ENCODE results near the gene RXRB.

The RXRB gene

DNA sequence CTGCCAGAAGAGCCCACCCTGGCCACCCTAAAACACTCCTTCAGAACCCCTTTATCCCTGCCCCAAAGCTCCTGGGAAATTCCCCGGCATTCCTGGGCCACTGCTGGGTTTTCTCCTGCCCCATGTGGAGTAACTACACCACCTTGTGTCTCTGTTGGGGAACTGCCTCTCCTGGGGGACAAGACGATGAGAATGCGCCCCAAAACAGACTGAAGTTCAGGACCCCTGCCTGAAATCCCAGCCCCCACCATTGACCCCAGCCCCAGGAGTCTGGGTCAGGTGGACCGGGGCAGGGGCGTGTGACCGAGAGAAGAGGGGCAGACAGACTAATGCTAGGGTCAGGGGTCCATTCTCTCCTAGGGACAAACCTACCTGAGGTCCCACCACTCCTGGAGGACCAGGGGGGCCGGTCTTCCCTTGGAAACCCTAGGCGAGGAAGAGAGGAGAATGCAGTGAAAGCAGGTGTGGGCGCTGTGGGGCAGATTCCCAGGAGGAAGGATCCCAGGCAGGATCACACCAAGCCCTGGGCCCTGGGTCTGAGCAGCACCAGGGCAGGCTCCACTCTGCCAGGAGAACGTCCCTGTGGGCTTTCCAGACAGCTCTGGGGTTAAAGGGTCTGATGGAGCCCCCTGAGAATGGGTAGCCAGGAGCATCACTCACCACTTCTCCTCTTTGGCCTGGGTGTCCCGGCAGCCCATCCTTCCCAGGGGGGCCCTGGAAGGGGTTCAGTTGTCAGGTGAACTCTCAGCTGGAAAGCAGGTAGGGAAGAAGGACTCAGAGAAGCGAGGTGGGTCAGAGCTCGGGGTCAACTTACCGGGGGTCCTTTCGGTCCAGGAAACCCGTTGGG, 27.6 kb downstream of the RXRB start:
- H3K4me3 Mint-ChIP-seq = peak overlapping the region in 1 of 3 experiments; percentile 19
- peaks cover 21% of the 10 kb centered on the region for H3K27me3 Mint-ChIP-seq (ENCODE audit: low read depth)
- no peaks in the 10 kb centered on the region for H3K36me3 Mint-ChIP-seq (ENCODE audit: low read depth)
- no peaks in the 10 kb centered on the region for H3K9me3 Mint-ChIP-seq
- H3K4me1 Mint-ChIP-seq = no peaks in the 10 kb centered on the region
- H3K27ac Mint-ChIP-seq = no peak overlapping the region
- peak in 2 of 3 experiments; percentile 13 to 39 for TF ChIP-seq CTCF (IDR thresholded peaks at IDR 0.05; ENCODE audit: unreplicated experiment in 3 of 3)

DNA sequence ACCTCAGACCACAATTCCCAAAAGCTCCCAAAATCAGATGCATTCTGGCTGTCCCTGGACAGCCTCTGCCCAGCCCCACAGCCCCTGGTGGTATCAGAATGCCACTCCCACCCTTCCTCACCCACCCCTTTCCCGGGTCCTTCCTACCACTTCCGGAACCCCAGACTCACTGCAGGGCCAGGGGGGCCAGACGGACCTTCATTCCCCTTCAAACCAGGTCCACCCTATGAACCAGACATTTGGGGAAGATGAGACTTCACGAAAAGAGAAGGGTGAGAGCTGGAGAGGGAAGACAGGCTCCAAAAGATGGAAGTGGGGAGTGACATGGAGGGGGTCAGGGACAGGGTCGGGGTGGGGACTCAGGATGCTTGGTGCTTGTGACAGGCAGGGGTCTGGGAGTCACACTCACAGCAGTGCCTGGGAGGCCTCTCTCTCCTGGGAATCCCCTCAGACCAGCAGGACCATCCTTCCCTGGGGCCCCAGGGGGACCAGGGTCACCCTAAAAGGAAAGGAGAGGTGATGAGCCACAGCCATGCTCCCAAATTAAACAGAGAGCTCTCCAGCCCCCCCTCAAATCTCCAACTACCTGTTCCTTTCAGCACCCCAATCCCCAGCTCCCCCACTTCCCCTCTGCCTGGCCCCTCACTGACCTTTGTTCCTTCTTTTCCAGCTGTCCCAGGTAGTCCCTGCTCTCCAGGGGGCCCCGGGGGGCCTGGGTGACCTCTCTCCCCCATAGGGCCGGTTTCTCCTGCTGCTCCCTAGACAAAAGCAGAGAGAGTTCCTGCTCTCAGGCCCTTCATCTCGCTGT, 28.4 kb downstream of the RXRB start:
- Mint-ChIP-seq H3K4me1 (no peaks in the 10 kb centered on the region), H3K9me3 (no peaks in the 10 kb centered on the region), H3K36me3 (ENCODE audit: low read depth) (no peaks in the 10 kb centered on the region), H3K27ac (no peak overlapping the region), H3K4me3 (no peak overlapping the region), H3K27me3 (ENCODE audit: low read depth) (peaks cover 21% of the 10 kb centered on the region)
- TF ChIP-seq CTCF (IDR thresholded peaks at IDR 0.05; ENCODE audit: unreplicated experiment in 3 of 3) = no peak

GRCh38 chr6:33171016-33171879, 29.2 kb downstream of the RXRB start:
- Mint-ChIP-seq H3K27ac (no peak overlapping the region), H3K27me3 (ENCODE audit: low read depth) (peaks cover 21% of the 10 kb centered on the region), H3K4me1 (no peaks in the 10 kb centered on the region), H3K9me3 (no peaks in the 10 kb centered on the region), H3K4me3 (no peak overlapping the region), H3K36me3 (ENCODE audit: low read depth) (no peaks in the 10 kb centered on the region)
- TF ChIP-seq CTCF (IDR thresholded peaks at IDR 0.05; ENCODE audit: unreplicated experiment in 3 of 3) = no peak

DNA sequence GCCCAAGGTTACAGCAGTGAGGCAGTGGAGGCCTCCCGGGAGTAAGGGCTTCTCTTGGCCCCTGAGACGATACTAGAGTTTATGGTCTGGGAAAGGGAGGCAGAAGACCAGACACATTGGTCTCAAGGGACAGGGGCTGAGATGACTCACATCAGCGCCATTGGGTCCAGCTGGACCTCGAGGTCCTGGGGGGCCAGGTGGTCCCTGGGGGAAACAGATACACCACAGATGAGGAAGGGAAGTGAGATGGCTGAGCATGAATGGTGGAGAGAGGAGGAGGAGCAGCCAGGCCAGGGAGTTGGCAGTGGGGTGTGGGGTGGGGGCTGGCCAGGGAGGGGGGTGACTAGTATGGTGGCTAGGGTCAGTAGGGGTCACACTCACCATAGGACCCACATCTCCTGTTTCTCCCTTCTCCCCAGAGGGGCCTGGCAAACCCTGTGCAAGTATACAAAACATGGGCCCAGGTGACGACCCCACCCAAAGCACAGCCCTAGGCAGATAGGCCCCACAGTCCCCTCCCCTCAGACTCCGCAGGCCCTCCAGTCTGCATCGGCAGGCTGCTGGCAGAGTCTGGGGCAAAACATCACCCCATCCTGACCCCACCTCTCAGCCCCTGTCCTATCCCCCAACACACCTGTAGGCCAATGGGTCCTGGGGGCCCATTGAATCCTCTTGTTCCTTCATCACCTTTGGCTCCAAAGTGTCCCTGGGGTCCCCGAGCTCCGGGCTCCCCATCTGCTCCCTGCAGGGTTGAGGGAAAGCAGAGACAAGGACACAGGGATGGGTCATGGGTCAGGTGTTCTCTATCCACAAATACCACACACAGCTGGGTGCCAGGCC, 30.1 kb downstream of the RXRB start:
- Mint-ChIP-seq H3K36me3 (ENCODE audit: low read depth) (no peaks in the 10 kb centered on the region), H3K27me3 (ENCODE audit: low read depth) (peaks cover 20% of the 10 kb centered on the region), H3K27ac (no peak overlapping the region), H3K4me3 (no peak overlapping the region), H3K9me3 (no peaks in the 10 kb centered on the region), H3K4me1 (no peaks in the 10 kb centered on the region)
- no peak for TF ChIP-seq CTCF (IDR thresholded peaks at IDR 0.05; ENCODE audit: unreplicated experiment in 3 of 3)

All from nephron (organoid).